HCT116 (cell line): Measurements from ENCODE around the gene CSRNP2. TPM values are rescaled to one million over a fixed set of nuclear protein-coding genes. Genes with fewer than 3 reads are reported as not detected.

ENCODE experiments used
- ATAC-seq: fragments of 200-7000 bp; cut with Tn5 transposase; 2 replicates; pipeline ENCODE4 v1.9.1; 2020; ENCODE audit warnings: mild to moderate bottlenecking, moderate library complexity
- BruUV-seq: library from RNA; stranded (reverse); fragments of 400-500 nt; replicated peaks from 2 replicates; lab custom pipeline; 2021; lab: Mats Ljungman, UMichigan
- CTCF ChIA-PET: fragments of 300-600 bp; sonication (Branson Sonifier 250); formaldehyde crosslinking; loops from one replicate; lab custom pipeline; 2021; ENCODE audit warnings: antibody characterized with exemption; lab: Charles Lee
- POLR2A ChIA-PET: fragments of 300-600, 350-600 bp; sonication (Branson Sonifier 250); formaldehyde crosslinking; loops from one replicate; lab custom pipeline; 2021; ENCODE audit warnings: antibody characterized with exemption; lab: Charles Lee
- RAD21 ChIA-PET, 2 experiments: fragments of 300-600 bp; sonication (Branson Sonifier 250); formaldehyde crosslinking; loops; one replicate each; lab custom pipeline; 2023; ENCODE audit warnings: low total read pairs in 2 of 2; ENCODE audit not compliant: uncharacterized antibody in 2 of 2, unreplicated experiment in 2 of 2, low non-redundant PET in 1 of 2; lab: Charles Lee
- DNase-seq: peaks from one replicate; pipeline ENCODE4 v3.0.0-alpha.2; 2010; ENCODE audit warnings: low read depth, low spot score
- H2AFZ ChIP-seq: fragments of 200-600 bp; shearing (Covaris generic), sonication (generic); 2 replicates; pipeline ENCODE4 v1.6.1; 2017; ENCODE audit warnings: low read depth, mixed run types, mixed read lengths, antibody characterized with exemption, low read length; ENCODE audit not compliant: poor library complexity, severe bottlenecking
- H3K27ac ChIP-seq: 2 replicates; pipeline ENCODE4 v1.5.1; 2012; ENCODE audit warnings: low read depth, low read length
- H3K27me3 ChIP-seq: fragments of 200-600 bp; sonication (generic); 2 replicates; pipeline ENCODE4 v1.6.1; 2016; ENCODE audit warnings: mixed run types, low read length, mixed read lengths; ENCODE audit not compliant: insufficient read depth
- H3K36me3 ChIP-seq, 2 experiments: fragments of 200-500 bp in 1 of 2; fragments of 200-600 bp in 1 of 2; sonication (Bioruptor generic) in 1 of 2; sonication (generic) in 1 of 2; 2 replicates each; pipeline versions ENCODE4 v1.5.1 to v1.6.1; 2014 to 2016; ENCODE audit warnings: low read length in 2 of 2, inconsistent platforms in 1 of 2, mixed read lengths in 1 of 2, mixed run types in 1 of 2; ENCODE audit not compliant: insufficient read depth in 2 of 2, control insufficient read depth in 1 of 2
- H3K4me1 ChIP-seq, 2 experiments: fragments of 200-600 bp in 1 of 2; sonication (generic) in 1 of 2; 2 replicates each; pipeline versions ENCODE4 v1.5.1 to v1.6.1; 2012 to 2017; ENCODE audit warnings: low read length in 2 of 2, inconsistent platforms in 1 of 2, mild to moderate bottlenecking in 1 of 2, mixed read lengths in 1 of 2, mixed run types in 1 of 2, moderate library complexity in 1 of 2; ENCODE audit not compliant: insufficient read depth in 2 of 2, control insufficient read depth in 1 of 2
- H3K4me2 ChIP-seq: fragments of 200-600 bp; sonication (generic); 2 replicates; pipeline ENCODE4 v1.6.1; 2017; ENCODE audit warnings: mixed run types, low read length, mixed read lengths
- H3K4me3 ChIP-seq, 2 experiments: fragments of 200-600 bp in 1 of 2; sonication (generic) in 1 of 2; replicated peaks in 1 of 2; 2 replicates each; pipeline ENCODE4 v1.5.1; 2011 to 2016; ENCODE audit warnings: low read length in 2 of 2, control low read depth in 1 of 2, low read depth in 1 of 2, mild to moderate bottlenecking in 1 of 2, mixed read lengths in 1 of 2, mixed run types in 1 of 2
- H3K79me2 ChIP-seq: fragments of 200-600 bp; sonication (generic); 2 replicates; pipeline ENCODE4 v1.6.1; 2017; ENCODE audit warnings: mild to moderate bottlenecking, mixed run types, low read length, moderate library complexity, mixed read lengths; ENCODE audit not compliant: insufficient read depth
- H3K9ac ChIP-seq: fragments of 200-600 bp; sonication (generic); 2 replicates; pipeline ENCODE4 v1.6.1; 2016; ENCODE audit warnings: low read length, mixed read lengths
- H3K9me2 ChIP-seq: fragments of 200-600 bp; sonication (generic), shearing (Covaris generic); 2 replicates; pipeline ENCODE4 v1.6.1; 2017; ENCODE audit warnings: mixed run types, mild to moderate bottlenecking, moderate library complexity; ENCODE audit not compliant: insufficient read depth
- H3K9me3 ChIP-seq, 2 experiments: fragments of 200-500 bp in 1 of 2; fragments of 200-600 bp in 1 of 2; sonication (Bioruptor generic) in 1 of 2; sonication (generic) in 1 of 2; 2 replicates each; pipeline ENCODE4 v1.6.1; 2014 to 2017; ENCODE audit warnings: low read length in 2 of 2, mixed read lengths in 2 of 2, inconsistent platforms in 1 of 2, low read depth in 1 of 2, mild to moderate bottlenecking in 1 of 2, mixed run types in 1 of 2, moderate library complexity in 1 of 2; ENCODE audit not compliant: control insufficient read depth in 1 of 2, insufficient read depth in 1 of 2
- H4K20me1 ChIP-seq: fragments of 200-600 bp; sonication (generic), shearing (Covaris generic); 2 replicates; pipeline ENCODE4 v1.6.1; 2017; ENCODE audit warnings: mixed run types, mild to moderate bottlenecking, moderate library complexity; ENCODE audit not compliant: insufficient read depth
- CEBPB ChIP-seq: IDR thresholded peaks from 2 replicates; pipeline ENCODE4 v1.6.1; 2012; ENCODE audit warnings: low read depth
- CTCF ChIP-seq, 3 experiments: fragments of 200-600 bp in 1 of 3; sonication (generic) in 1 of 3; IDR thresholded peaks in 2 of 3; conservative IDR thresholded peaks in 1 of 3; 2 replicates each; pipeline ENCODE4 v1.5.1; 2012 to 2017; ENCODE audit warnings: low read depth in 2 of 3, low read length in 2 of 3, antibody characterized with exemption in 1 of 3, borderline replicate concordance in 1 of 3, control low read depth in 1 of 3, mild to moderate bottlenecking in 1 of 3, mixed read lengths in 1 of 3, mixed run types in 1 of 3, moderate library complexity in 1 of 3; ENCODE audit not compliant: insufficient read depth in 1 of 3
- ELF1 ChIP-seq: IDR thresholded peaks from 2 replicates; pipeline ENCODE4 v1.6.1; 2012; ENCODE audit warnings: low read depth, borderline replicate concordance
- FOSL1 ChIP-seq: IDR thresholded peaks from 2 replicates; pipeline ENCODE4 v1.6.1; 2012; ENCODE audit warnings: low read depth
- POLR2A ChIP-seq: IDR thresholded peaks from 2 replicates; pipeline ENCODE4 v1.7.0; 2011; ENCODE audit warnings: borderline replicate concordance; ENCODE audit not compliant: insufficient read depth, insufficient read length; ENCODE audit errors: extremely low read depth
- POLR2AphosphoS5 ChIP-seq: IDR thresholded peaks from 2 replicates; pipeline ENCODE4 v1.6.1; 2011; ENCODE audit warnings: mild to moderate bottlenecking, low read depth, low read length, moderate library complexity
- RAD21 ChIP-seq: IDR thresholded peaks from 2 replicates; pipeline ENCODE4 v1.6.1; 2012; ENCODE audit warnings: low read depth, mild to moderate bottlenecking
- REST ChIP-seq: IDR thresholded peaks from 2 replicates; pipeline ENCODE4 v1.6.1; 2012; ENCODE audit warnings: low read depth
- ZNF274 ChIP-seq: fragments of 200-500 bp; sonication (Bioruptor generic); IDR thresholded peaks from 2 replicates; pipeline ENCODE4 v1.6.1; 2014; ENCODE audit warnings: mild to moderate bottlenecking, low read depth, low read length, inconsistent platforms
- intact Hi-C: fragments of 100-400 bp; cut with micrococcal nuclease; formaldehyde crosslinking; loops from 2 replicates; pipeline ENCODE4 v1.10.0; 2022
- total RNA-seq: library from RNA; stranded (reverse); gene quantifications from one replicate; pipeline ENCODE4 v1.2.1, GENCODE V29; 2021; ENCODE audit not compliant: unreplicated experiment

Gene CSRNP2
- total RNA-seq, 1 experiment from 2014 or later: 19.0 TPM

DNA sequence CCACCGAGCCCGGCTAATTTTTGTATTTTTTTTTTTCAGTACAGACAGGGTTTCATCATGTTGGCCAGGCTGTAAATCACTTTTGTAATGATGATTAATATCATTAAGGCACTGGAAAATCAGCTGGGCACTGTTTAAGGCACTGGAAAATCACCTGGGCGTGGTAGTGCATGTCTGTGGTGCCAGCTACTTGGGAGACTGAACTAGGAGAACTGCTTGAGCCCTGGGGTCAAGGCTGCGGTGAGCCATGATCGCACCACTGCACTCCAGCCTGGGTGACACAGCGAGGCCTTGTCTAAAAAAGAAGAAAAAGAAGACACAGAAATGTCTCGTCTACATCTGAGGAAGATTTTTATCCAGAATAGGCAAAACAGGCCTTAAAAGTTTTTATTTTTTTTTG lies 70.0 kb downstream of the CSRNP2 start:
- CTCF ChIA-PET: no interaction called here
- BruUV-seq: no TSS peak

More for the DNA sequence above, 70.0 kb downstream of the CSRNP2 start:
- peaks cover 60% of the 10 kb centered on the region for H3K79me2 ChIP-seq
- peaks cover 6% of the 10 kb centered on the region; the same call in 1 of the 2 replicates for H4K20me1 ChIP-seq
- H3K36me3 ChIP-seq: no peaks in the 10 kb centered on the region
- H3K9ac ChIP-seq: no peak overlapping the region
- H3K4me2 ChIP-seq: no peak overlapping the region
- H3K4me3 ChIP-seq: no peak overlapping the region
- DNase-seq (no peak), ATAC-seq (no peak)
- no peak for TF ChIP-seq CTCF (IDR thresholded peaks at IDR 0.05 in 2 of 3, conservative IDR thresholded peaks at IDR 0.05 in 1 of 3; ENCODE audit: borderline replicate concordance in 1 of 3, insufficient read depth in 1 of 3, low read depth in 2 of 3, low read length in 2 of 3)
- TF ChIP-seq ELF1: no peak
- TF ChIP-seq RAD21: no peak
- no peak for TF ChIP-seq CEBPB
- no peak for TF ChIP-seq POLR2AphosphoS5
- TF ChIP-seq REST: no peak
- no peak for TF ChIP-seq ZNF274
- TF ChIP-seq POLR2A: no peak
- TF ChIP-seq FOSL1: no peak
- H3K9me3 ChIP-seq: no peaks in the 10 kb centered on the region
- intact Hi-C loops: no loop called here
- no peak overlapping the region for H3K27ac ChIP-seq
- H2AFZ ChIP-seq: no peak overlapping the region
- H3K9me2 ChIP-seq: no peaks in the 10 kb centered on the region
- no peaks in the 10 kb centered on the region for H3K27me3 ChIP-seq
- H3K4me1 ChIP-seq: peaks cover 9 to 14% of the 10 kb centered on the region in 2 experiments; a peak in 3 of 4 replicates
- POLR2A ChIA-PET: interaction anchor here (0.6 kb wide), 1 partner anchor 25 kb away, joined by 3 read pairs; no protein-coding TSS in a partner anchor
- RAD21 ChIA-PET: no interaction called here
